Measurements from ENCODE around the gene GSTM4. TPM values are rescaled to one million over a fixed set of nuclear protein-coding genes. Genes with fewer than 3 reads are reported as not detected.

Gene GSTM4
- total RNA-seq, 1 donor from 2014 or later, result 4.6 TPM

DNA sequence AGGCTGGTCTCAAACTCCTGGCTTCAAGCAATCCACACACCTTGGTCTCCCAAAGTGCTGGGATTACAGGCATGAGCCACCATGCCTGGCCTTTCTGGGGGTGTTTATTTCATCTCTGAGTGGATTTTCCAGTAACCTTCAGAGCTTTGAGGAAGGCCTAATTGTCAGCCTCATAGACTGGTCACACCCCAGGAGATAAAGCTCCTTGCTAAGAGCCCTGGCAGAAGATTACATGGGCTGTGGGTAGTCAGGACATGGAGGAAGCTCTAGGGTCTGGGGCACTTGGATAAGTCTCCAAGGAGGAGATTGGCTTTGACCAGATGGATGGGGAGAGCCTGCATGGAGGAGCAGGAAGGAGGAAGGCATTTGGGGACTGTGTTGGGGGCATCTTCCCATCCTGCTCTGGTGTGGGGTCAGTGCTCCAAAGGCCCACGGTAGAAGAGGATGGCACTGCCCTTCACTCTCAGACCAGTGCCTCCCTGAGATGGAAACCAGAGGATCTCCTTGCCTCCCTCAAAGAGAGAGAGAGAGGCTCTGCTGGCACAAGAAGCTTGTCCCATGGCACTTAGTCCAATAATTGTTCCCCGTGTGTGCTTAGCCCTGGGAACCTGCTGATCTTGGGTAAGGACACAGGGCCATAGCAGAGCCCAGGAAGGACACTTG, 14.7 kb upstream of the GSTM4 start:
- no peaks in the 10 kb centered on the region for H3K9me3 Mint-ChIP-seq (ENCODE audit: unreplicated experiment)
- H3K9ac ChIP-seq (ENCODE audit: low read length), result no peak overlapping the region
- FAIRE-seq (no peak), DNase-seq (ENCODE audit: low read depth) (no peak)
- no peaks in the 10 kb centered on the region for H3K79me2 ChIP-seq (ENCODE audit: insufficient read depth, low read length)
- no peak overlapping the region for H3K4me3 Mint-ChIP-seq (ENCODE audit: unreplicated experiment)
- TF ChIP-seq CTCF (IDR thresholded peaks at IDR 0.05; ENCODE audit: insufficient read depth, low read depth, low read length) (no peak), EZH2 (IDR thresholded peaks at IDR 0.05; ENCODE audit: insufficient read depth, low read length) (no peak)
- no peaks in the 10 kb centered on the region for H3K27me3 ChIP-seq (ENCODE audit: insufficient read depth, low read length)
- H3K4me3 ChIP-seq (ENCODE audit: insufficient read depth, low read depth, low read length), result no peak overlapping the region
- no peak overlapping the region for H3K4me2 ChIP-seq (ENCODE audit: low read length)
- H3K27ac ChIP-seq (ENCODE audit: low read depth, low read length), result no peak overlapping the region
- no peak overlapping the region for H2AFZ ChIP-seq (ENCODE audit: low read depth, low read length)
- peaks cover 5% of the 10 kb centered on the region for H3K4me1 Mint-ChIP-seq (ENCODE audit: low read depth, unreplicated experiment)
- no peaks in the 10 kb centered on the region for H3K9me3 ChIP-seq (ENCODE audit: insufficient read depth, low read depth, low read length)
- H4K20me1 ChIP-seq (ENCODE audit: insufficient read depth, low read length), result no peaks in the 10 kb centered on the region
- H3K36me3 Mint-ChIP-seq (ENCODE audit: low read depth, unreplicated experiment), result no peaks in the 10 kb centered on the region
- H3K4me1 ChIP-seq (ENCODE audit: insufficient read depth, low read length), result peaks cover 8% of the 10 kb centered on the region
- no peaks in the 10 kb centered on the region for H3K36me3 ChIP-seq (ENCODE audit: insufficient read depth, low read length)
- H3K27ac Mint-ChIP-seq (ENCODE audit: unreplicated experiment), result no peak overlapping the region
- peaks cover 17% of the 10 kb centered on the region for H3K27me3 Mint-ChIP-seq (ENCODE audit: low read depth, unreplicated experiment)

DNA sequence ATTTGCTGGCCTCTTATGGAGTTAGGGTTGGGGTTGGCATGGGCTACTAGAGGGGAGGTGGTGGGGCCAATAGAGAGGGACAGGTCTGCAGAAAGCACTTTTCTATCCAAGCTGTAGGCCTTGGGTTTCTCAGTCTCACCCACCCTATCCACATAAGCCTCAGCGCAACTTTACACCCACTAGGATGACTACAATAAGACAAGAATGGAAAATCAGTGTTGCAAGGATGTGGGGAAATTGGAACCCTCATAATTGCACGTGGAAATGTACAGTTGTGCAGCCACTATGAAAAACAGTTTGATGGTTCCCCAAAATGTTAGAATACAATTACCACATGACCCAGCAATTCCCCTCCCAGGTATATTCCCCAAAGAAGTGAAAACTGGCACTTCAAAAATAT, 14.0 kb upstream of the GSTM4 start:
- H3K4me2 ChIP-seq (ENCODE audit: low read length), result no peak overlapping the region
- Mint-ChIP-seq H3K27ac (ENCODE audit: unreplicated experiment) (no peak overlapping the region), H3K36me3 (ENCODE audit: low read depth, unreplicated experiment) (no peaks in the 10 kb centered on the region), H3K9me3 (ENCODE audit: unreplicated experiment) (no peaks in the 10 kb centered on the region), H3K27me3 (ENCODE audit: low read depth, unreplicated experiment) (peaks cover 17% of the 10 kb centered on the region), H3K4me1 (ENCODE audit: low read depth, unreplicated experiment) (no peaks in the 10 kb centered on the region), H3K4me3 (ENCODE audit: unreplicated experiment) (no peak overlapping the region)
- TF ChIP-seq CTCF (IDR thresholded peaks at IDR 0.05; ENCODE audit: insufficient read depth, low read depth, low read length) (no peak), EZH2 (IDR thresholded peaks at IDR 0.05; ENCODE audit: insufficient read depth, low read length) (no peak)
- H3K79me2 ChIP-seq (ENCODE audit: insufficient read depth, low read length), result no peaks in the 10 kb centered on the region
- H4K20me1 ChIP-seq (ENCODE audit: insufficient read depth, low read length), result no peaks in the 10 kb centered on the region
- H2AFZ ChIP-seq (ENCODE audit: low read depth, low read length), result no peak overlapping the region
- no peaks in the 10 kb centered on the region for H3K9me3 ChIP-seq (ENCODE audit: insufficient read depth, low read depth, low read length)
- no peak overlapping the region for H3K27ac ChIP-seq (ENCODE audit: low read depth, low read length)
- H3K4me1 ChIP-seq (ENCODE audit: insufficient read depth, low read length), result peaks cover 7% of the 10 kb centered on the region
- no peak overlapping the region for H3K4me3 ChIP-seq (ENCODE audit: insufficient read depth, low read depth, low read length)
- no peak for FAIRE-seq
- H3K9ac ChIP-seq (ENCODE audit: low read length), result no peak overlapping the region
- no peaks in the 10 kb centered on the region for H3K36me3 ChIP-seq (ENCODE audit: insufficient read depth, low read length)
- no peak for DNase-seq (ENCODE audit: low read depth)
- no peaks in the 10 kb centered on the region for H3K27me3 ChIP-seq (ENCODE audit: insufficient read depth, low read length)

DNA sequence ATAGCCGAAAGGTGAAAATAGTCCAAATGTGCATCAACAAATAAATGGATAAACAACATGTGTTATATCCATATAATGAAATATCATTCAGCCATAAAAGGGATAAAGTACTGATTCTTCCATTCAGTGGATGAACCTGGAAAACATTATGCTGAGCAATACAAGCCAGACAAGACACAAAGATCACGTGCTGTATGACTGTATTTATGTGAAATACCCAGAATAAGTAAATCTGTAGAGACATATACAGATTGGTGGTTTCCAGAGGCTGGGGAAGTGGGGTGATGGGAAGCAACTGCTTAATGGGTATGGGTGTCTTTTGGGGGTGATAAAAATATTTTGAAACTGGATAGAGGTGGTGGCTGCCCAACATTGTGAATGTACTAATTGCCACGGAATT, 13.3 kb upstream of the GSTM4 start:
- Histone ChIP-seq H3K79me2 (ENCODE audit: insufficient read depth, low read length) (no peaks in the 10 kb centered on the region), H3K36me3 (ENCODE audit: insufficient read depth, low read length) (no peaks in the 10 kb centered on the region), H2AFZ (ENCODE audit: low read depth, low read length) (no peak overlapping the region), H3K4me1 (ENCODE audit: insufficient read depth, low read length) (peaks cover 7% of the 10 kb centered on the region), H3K9me3 (ENCODE audit: insufficient read depth, low read depth, low read length) (no peaks in the 10 kb centered on the region), H3K27ac (ENCODE audit: low read depth, low read length) (no peak overlapping the region), H3K27me3 (ENCODE audit: insufficient read depth, low read length) (no peaks in the 10 kb centered on the region), H3K4me3 (ENCODE audit: insufficient read depth, low read depth, low read length) (no peak overlapping the region), H3K9ac (ENCODE audit: low read length) (no peak overlapping the region), H3K4me2 (ENCODE audit: low read length) (no peak overlapping the region), H4K20me1 (ENCODE audit: insufficient read depth, low read length) (no peaks in the 10 kb centered on the region)
- H3K27me3 Mint-ChIP-seq (ENCODE audit: low read depth, unreplicated experiment), result peaks cover 17% of the 10 kb centered on the region
- FAIRE-seq (no peak), DNase-seq (ENCODE audit: low read depth) (no peak)
- H3K4me1 Mint-ChIP-seq (ENCODE audit: low read depth, unreplicated experiment), result no peaks in the 10 kb centered on the region
- no peaks in the 10 kb centered on the region for H3K9me3 Mint-ChIP-seq (ENCODE audit: unreplicated experiment)
- no peak overlapping the region for H3K27ac Mint-ChIP-seq (ENCODE audit: unreplicated experiment)
- no peaks in the 10 kb centered on the region for H3K36me3 Mint-ChIP-seq (ENCODE audit: low read depth, unreplicated experiment)
- H3K4me3 Mint-ChIP-seq (ENCODE audit: unreplicated experiment), result no peak overlapping the region
- TF ChIP-seq EZH2 (IDR thresholded peaks at IDR 0.05; ENCODE audit: insufficient read depth, low read length) (no peak), CTCF (IDR thresholded peaks at IDR 0.05; ENCODE audit: insufficient read depth, low read depth, low read length) (no peak)

Measured in astrocyte (in vitro differentiated cells and primary cell).